Fibroblast of skin of right biceps (primary cell): Measurements from ENCODE around the gene TAF1B.

Source experiments
- DNase-seq: peaks from one replicate; pipeline ENCODE4 v3.0.0-alpha.2; 2013

TAF1B gene

DNA sequence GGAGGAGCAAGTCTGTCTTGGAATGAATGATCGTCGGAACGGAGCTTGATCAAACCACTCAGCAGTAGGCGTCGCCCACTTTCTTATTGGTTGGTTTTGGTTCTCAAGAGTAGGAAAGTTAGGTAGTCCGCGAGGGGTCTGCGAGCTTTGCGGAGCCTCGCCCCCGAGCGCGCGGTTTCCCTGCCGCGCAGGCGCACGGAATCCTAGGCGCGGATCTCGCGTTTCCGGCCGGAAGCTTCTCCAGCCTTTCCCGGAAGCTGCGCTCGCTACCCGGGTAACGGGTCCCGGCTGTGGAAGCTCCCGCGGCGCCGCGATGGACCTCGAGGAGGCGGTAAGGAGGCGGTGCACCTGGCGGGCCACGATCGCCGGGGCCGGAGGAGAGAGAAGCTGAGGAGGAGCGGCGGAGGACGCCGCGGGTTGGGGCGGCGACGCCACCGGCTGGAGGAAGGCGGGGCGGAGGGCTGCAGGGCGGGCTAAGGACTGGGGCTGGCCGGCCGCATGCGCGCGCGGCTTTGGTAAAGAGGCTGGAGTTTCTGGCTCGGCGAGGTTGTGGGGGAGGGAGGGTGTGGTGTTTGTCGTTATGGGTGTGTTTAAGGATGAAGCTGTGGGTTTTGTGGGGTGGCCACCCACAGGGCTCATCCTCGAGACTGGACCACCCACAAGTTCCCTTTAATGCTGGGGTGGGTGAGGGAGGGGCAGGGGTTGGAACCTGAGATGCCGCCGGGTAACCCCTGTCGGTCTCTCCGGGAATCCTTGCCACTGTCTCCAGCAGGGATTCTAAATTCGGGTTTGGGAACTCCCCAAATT lies at the start of gene TAF1B:
Gene TAF1B, plus strand, starts transcription at position 246 of the 807 bp plus-strand sequence. Its CDS starts 68 bp downstream, at position 314.
- peak; percentile 96 for DNase-seq

DNA sequence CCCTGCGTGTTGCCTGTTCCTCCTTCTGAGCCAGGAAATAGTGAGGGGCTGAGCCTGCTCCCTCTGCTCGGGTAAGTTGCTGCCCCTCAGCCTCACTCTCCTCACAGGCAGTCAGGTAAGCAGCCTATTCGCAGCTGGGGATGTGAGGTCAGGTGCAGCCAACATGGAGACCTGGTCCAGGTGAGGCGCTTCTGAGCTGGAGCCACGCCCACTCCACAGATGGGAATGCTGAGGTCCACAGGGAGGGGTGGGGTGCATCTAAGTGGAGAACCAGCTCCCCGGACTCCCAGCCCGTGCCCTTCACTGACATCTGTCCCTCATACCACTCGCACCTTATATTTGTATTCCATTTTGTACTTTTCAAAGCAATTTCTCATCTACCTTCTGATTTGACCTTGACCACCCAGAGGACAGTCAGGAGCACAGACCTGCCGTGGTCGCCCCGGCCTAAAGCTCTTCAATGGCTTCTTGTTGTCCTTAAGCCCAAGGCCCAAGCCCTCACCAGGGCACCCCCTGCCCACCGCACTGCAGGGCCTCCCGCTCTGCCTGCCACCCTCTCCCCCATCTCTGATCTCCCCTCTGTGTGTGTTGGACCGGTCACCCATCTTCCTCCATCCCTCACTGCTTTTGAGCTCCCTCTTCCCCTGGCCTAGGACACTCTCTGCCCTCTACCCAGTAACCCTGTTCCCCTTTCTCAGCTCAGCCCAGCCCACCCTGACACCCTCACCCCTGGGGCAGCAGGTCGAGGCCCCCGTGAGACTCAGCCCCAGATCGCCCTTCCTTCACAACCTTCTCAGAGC lies 49.2 kb upstream of the TAF1B start:
- DNase-seq, result no peak

DNA sequence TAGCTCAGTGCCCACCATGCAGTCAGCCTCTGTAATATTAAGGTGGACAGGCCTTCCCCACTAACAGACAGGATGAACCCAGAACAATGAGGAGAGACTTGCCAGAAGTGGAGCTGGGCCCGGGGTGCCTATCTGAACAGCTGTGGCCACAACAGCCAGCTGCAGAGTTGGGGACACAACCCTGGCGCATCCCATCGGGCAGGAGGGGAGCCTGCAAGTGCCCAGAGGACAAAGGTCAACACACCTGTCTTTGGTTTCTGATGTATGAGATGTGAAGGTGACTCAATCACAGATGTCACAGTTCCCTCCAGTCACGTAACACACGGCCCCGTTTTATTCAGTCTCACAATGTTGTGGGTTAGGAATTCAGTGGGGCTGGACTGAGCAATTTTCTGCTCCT lies 48.2 kb upstream of the TAF1B start:
- DNase-seq, result no peak

DNA sequence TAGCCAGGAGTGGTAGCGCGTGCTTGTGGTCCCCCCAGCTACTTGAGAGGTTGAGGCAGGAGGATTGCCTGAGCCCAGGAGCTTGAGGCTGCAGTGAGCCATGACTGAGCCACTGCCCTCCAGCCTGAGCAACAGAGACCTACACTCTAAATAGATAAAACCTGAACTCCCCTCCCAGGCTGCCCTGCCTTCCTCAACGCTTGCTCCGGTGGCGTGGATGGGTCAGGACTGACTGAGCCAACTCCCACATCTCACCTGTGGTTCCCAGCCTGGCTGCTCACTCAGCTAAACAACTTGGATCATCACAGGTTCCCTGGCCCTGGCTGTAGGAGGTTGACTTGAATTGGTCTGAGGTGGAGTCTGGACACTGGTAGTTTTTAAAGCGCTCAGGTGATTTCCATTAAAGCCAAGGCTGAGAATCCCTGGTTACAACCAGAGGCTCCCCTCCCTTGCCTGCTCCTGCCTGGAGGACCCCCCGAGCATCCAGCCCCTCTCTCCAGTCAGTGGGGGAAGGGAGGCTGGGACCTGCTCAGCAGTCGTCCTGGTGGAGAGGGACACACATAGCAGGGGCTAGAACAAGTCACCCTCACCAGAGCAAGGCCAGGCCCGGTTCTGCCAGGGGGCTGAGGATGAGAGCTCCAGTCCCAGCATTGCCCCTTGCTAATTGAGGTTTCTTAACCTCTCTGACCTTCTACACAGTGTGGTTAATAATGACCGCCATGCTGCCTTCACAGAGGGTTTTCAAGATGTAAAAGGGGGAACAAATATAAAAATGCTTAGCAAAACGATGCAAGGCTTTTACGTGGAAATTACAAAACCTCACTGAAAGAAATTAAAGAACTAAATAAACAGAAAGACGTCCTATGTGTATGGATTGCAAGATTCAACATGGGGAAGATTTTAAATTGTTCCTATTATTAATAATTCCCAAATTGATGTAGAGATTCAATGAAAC lies 46.9 kb upstream of the TAF1B start:
- DNase-seq, result no peak

DNA sequence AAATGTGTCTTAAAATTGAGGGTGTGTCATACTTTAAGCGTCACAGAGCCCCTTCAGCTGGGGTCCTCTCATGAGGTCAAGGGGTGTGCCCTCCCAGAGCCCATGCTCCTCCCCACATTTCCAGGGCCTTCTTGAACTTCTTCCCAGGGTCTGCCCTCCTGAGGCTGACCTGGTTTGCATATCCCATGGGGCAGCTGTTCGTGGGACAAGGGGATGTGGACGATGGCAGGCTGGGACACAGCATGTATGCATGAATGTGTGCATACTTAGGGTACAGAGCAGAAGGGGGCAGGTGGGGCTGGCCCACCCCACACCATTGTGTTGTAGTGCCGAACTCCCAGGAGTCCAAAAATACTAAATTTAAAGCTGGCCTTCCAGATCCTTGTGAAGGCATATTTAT lies 46.2 kb upstream of the TAF1B start:
- DNase-seq, result no peak

DNA sequence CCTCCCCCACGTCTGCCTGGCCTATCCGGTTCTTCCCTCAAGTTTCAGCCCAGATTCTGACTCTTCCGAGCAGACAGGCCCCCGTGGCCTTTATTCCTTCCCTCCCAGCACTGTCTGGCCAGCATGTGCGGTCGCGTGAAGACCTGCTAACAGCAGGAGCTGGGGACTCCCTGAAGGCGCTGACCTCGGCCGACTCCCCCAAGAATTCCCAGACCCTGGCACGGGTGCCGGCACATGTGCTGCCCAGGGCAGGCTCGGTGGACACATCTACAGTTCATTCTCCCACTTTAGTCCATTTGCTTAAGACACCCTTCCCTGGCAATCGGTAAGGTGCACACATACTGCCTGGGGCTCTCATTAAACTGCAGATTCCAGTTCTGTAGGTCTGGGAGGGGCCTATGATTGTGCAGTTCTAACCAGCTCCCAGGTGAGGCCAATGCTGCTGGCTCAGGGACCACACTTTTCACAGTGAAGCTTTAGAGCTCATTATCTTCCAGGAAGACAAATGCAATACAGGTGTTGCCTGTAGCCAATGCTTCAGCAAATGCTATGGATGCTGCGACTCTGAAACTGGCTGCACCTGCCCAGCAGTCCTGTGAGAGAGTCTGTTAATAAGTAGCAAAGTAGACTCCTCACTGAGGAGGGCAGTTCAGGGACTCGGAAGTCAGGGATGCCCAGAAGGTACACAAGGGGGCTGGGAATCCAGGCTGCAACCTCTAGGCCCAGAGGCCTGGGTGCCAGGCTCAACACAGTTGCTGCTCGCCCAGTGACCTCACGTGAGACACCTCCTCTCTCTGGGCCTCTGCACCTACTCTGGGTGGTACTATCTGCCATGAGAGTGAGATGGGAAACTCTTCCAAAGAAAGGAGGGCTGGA lies 45.4 kb upstream of the TAF1B start:
- DNase-seq, result no peak

DNA sequence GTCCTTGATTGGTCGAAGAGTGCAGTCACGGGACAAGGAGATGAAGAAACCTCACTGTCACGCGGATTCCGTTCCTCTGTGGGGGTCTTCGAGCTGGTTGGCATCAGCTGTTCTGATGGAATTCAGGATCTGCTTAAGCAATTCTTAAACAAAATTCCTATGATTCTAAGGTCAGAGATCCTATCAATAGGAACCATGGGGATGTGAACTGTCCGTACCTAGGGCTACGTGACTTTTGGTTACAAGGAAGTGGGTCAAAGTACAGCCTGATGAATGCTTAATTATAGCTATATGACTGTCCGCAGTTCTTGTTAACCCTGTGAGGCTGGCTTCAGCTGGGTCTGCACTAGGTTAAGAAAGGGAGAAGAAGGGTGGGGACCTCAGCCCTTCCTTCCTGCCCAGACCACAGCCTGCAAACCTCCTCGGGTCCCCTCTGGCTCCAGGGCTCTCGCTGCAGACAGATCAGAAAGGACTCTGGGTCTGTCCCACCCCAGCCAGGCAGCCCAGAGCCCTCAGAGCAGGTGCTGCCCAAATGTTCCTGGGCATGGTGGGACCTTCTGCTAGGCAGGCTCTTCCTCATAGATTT lies 44.2 kb upstream of the TAF1B start:
- no peak for DNase-seq

DNA sequence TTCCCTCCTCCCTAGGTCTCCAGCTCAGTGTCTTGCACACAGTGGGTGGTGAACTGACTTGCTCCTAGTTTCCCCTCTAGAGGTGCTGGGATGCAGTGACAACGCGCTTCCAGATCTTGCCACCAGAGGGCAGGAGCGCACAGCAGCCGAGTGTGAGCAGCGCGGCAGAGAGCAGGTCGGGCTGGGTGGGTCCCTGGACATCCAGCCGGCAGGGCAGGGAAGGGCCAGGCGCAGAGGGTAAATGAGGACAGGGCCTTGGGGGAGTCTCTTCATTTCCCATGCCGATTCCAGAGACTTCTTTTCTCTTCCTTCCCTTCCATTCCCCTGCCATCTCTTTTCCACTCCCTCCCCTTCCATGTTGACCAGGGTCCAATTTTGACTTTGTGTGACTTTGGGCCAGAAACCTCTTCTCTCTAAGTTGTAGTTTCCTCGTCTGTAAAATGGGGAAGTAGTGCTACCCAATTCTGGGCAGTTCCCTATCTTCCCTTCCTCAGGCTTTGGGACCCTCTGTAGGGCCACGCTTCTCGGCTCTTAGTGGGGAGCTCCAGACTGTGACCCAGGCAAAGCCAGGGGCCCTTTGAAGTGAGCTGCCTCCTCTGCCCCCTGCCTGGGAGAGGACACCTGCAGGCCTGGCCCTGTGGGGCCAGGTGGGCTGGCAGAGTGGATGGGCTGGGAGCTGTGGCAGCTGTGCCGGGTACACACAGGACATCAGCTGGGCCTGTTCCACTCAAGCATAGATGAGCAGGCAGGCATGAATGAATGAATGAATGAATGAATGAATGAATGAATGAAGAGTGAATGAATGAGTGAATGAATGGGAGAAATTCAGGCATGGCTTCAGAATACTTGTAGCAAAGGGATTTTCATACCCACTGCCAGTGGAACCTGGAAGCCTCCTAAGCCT lies 43.3 kb upstream of the TAF1B start:
- peak; percentile 76 for DNase-seq

DNA sequence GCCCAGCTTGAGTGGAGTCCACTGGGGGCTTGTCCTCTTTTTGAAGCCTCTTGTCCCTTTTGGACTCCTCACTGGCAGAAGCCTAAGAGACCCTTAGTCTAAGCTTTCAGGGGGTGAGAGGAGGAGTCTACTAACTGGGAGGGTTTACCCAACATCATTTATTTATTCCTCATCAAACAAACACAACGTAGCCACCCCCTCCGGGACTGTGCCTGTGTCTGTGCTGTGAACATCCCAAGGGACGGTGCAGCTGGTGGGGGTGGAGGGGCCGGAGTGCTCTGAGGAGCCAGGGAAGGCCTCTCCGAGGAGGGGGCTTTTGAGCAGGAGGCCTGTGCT lies 42.7 kb upstream of the TAF1B start:
- no peak for DNase-seq

DNA sequence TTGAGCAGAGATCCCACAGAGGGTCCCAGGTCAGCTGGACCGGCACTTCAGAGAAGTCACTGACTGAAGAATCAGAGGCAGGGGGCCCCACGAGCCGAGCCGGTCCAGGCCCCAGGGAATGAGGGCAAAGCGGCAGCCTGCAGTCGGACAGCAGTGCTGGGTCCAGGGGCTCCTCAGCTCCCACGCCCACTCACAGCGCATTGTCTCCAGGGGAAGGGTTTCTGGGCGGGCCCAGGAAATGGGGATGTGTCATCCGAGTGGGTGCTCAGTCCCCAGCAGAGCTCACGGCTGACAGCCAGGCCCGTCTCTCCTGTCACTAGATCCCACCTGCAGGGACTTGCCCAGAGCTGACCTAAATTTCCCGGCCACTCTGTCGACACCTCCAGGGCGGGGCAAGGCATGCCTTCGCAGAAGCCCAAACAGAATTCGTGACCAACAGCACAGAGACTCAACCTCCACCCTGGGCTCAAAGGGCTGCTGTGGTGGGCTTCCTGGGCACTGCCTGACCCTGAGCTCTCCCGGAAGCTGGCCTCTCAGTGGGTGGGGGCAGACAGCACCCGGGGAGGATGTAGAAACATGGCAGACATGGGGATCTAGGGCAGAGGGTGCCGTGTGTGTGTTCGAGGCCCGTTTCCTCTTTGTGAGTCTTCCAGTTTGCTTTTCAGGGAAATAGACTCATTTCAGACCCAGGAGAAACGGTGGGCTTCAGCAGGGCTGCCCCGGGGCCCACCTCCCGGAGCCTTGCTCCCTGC lies 42.1 kb upstream of the TAF1B start:
- peak; percentile 51 for DNase-seq

DNA sequence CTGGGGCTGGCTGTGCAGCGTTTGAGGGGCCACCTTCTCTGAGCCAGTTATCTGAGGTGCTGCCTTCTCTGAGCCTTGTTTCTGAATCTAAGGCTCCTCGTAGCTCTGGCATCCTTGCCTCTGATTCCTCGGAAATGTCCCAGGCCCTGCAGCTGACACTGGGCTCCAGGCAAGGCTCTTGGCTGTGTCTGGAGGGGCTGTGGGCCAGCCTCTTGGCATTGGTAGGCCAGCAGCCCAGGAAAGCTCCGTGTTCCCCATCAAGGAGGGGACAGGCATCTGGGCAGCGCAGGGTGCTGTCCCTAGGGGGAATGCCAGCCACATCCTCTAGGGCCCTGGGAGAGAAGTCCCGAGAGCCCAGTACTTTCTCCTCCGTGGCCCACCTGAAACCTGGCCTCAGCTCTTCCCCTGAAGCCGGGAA lies 40.7 kb upstream of the TAF1B start:
- DNase-seq, result no peak

DNA sequence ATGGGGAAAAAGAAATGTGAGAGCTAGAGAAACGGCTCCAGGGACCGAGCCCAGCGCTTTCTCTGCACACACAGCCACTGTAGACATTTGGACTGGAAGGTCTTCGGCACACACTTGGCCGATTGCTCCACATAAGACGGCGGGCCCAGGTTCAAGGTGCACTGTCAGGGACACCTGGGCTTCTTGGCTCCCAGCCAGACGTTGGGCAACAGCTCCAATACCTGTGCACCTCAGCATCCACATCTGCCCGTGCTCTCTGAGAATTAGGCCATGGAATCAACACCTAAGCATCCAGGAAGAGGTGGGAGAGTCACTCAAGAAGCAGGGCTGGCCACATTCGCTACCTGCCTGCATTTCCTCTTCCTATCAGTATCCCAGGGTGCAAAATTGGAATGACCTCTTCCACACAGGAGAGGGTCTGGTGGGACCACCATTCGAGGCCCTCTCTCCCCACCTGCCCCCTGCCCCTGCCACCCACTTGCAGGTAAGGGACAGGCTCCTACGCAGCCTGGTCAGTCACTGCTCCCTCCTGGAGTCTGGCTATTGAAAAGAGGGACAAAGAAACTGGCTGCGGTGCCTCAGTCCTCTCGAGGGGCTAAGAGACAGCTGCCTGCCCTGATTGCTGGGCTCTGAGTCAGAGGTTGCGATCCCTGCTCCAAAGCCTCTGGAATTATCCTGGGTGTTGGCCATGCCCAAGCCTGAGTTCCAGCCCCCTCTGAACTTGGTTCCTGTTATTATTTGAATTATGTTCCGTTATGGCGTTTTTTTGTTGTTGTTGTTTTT lies 40.1 kb upstream of the TAF1B start:
- no peak for DNase-seq

DNA sequence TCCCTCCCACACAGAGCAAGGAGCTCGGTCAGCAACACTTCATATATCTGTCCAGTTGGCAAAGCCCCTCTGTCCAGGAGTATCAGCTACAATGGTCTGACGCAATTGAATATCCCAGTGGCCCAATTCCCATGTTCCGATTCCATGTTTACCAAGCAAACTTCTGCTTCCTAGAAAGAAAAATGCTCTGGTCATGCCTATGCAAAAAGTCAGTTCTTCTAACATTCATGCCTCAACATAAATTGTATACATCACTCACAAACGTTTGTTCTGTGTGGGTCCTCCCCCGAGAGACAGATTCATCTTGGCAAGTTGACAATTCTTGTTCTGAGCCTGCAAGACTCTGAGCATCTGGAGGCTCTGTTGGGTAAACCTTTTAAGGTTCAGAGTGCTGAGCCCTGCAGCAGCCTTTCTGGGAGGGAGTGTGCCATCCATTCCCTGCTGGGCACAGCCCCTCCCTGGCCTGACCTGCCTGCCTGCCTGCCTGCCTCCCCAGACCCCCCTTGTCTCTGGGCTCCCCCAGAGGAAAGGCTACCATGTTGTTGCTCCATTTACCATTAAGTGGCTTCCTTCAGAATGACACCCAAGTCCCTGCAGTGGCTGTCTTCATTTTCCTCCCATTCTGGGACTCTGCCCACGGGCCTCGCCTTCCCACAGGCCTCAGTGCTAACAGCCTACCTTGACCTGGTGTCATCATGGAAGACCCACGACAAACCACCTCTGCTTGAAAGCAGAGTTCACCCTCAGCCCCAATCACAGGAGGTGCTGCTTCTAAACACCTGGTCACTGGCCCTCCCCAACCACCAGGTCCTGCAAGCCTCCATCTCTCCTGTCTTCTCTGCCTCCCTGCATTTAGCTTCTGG lies 37.6 kb upstream of the TAF1B start:
- peak; percentile 33 for DNase-seq

DNA sequence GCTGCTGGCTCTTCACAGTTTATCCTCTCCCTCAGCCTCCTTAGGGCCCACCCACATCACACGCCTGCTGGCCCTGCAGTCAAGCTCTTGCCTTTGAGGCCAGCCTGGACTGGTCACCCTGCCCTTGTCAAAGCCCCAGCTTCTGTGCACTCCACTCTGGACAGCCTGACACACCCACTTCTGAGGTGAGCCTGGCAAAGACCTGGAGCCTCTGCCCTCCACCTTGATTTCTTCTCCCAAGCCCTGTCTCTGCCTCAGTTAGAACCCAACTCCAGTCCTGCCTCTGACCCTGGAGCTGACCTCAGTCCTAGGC lies 37.0 kb upstream of the TAF1B start:
- no peak for DNase-seq

DNA sequence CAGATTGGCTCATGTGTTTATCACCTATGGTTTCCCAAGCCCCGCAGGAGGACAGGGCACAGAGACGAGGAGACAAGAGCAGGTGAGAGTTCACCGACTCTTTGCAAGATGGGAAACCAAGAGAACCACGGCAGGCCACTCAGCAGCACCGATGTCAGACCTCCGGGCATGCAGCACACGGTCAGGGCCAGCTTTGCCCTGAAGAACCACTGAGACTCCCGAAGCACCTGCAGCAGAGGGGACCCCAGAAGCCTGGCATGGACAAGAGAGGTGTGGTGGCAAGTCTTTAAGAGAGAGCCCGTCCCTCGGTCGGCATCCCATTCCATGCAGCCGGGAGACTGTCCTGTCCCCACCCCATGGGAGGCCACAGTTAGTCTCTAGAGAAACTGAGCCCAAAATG lies 36.6 kb upstream of the TAF1B start:
- DNase-seq, result no peak

DNA sequence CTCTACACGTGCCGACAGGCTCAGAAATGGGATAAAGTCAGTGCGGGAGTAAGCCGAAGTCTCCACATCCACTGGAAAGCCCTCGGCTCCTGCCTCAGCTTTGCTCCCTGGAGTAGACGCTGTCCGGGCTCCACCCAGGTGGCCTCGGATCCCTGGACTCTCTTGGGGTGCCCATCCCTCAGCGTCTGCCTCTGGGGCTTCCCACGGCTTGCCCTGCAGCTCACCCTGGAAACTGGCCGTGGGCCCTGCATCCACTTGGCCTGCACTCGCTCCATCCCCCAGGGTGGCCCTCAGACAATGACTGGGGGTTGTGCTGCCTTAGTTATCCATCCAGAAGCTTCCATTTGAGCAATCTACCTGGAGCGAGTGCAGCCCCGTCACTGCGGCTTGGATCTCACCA lies 36.2 kb upstream of the TAF1B start:
- no peak for DNase-seq

DNA sequence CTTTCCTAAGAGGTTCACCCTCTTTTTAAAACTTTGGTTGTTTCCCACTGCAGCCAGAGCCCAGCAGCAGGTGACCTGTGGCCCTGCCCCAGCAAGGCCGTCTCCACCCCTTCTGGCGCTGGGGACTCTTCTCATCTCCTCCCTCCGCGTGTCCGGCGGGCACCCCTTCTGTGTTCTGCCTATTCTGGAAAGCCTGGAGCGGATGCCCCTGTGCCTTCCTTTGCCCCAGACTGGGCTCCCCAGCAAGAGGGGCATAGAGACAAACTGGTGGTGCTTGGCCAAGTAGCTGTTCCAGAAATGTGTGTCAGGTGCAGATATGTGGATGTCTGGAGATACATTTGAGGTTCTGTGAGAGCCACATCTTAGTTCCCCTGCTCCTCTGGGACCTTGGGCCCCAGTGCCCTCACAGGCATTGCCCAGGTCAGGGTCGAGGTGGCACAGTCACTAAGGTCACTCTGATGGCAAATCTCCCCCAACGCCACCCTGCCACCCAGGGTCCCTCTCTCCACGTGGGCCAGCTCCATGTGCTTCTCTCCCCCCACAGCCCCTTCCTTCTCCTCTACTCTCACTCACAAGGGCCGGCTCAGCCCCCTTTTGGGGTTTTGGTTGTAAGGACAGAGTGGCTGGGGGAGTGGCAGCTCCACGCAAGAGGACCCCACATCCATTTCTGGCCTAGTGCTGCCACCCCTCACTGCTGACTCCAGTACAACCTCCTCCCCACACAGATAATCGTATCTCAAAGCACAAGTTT lies 35.5 kb upstream of the TAF1B start:
- no peak for DNase-seq
